Endometrium (tissue), 2 donors: ENCODE measurements around the gene CYP3A7.
"Not testable (repeated sequence)": the region's sequence is repeated elsewhere in the genome, so short reads cannot be mapped to it uniquely, and the experiment has no call there.

Experiments
- FAIRE-seq: peaks from 2 replicates; lab custom pipeline; 2012; peaks lifted over from hg19 to GRCh38; lab: Jason Lieb, UNC
- donor health status: control.
- donor health status: control.

Gene CYP3A7

DNA sequence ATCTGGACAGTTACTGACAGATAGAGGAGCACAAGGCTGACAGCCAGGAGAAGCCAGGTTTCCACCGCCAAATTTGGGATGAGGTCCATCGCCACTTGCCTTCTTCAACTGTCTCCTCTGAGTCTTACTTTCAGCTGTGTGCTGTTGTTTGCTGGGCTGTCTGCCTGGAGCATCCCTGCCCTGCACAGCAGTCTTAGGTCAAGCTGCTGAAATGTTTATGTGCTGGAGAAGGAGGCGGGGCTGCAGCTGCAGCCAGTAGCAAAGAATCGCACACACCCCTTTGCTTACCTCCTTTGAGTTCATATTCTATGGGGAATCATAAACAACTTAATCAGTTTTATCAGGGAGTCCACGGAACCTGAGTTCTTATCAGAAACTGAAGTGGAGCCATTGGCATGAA, 35.0 kb downstream of the CYP3A7 start:
- FAIRE-seq: no peak

DNA sequence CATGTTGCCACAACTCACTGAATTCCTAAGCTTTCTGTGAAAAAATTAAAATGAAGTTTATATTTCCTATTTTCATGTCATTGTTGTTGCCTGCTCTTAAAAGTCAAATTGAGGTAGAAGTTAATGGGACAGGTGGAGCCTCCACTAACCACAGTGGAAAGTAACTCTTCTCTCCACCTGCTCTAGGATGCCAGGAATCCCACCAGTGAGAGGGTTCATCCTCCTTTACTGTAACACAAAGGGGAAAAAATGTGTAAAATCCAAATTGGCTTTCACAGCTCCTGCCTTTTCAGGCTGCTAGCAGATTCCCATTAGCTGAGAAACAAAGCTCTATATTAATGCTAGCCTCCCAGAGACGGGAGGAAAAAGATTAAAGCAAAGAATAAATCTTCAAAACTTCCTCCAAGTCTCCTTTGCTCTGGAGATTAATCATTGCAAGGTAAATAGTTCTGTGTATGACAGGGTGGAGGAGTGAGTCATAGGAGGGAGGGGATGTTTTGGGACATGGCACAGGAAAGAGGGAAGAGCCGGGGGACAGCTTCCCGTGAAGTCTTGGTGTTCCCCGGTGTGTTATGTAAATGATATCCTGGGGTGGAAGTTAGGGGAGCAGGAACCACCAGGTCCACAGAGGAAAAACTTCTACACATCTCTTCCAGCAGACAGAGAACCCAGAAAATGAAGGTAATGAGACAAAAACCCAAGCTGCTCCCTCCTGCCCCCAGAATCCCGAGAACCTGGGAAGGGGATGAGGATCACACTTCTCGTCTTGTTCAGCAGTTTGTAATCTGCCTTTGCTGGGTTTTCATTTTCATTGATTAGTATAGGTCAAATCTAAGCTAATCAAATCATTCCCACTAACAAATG, 35.9 kb downstream of the CYP3A7 start:
- not testable (repeated sequence) for FAIRE-seq

DNA sequence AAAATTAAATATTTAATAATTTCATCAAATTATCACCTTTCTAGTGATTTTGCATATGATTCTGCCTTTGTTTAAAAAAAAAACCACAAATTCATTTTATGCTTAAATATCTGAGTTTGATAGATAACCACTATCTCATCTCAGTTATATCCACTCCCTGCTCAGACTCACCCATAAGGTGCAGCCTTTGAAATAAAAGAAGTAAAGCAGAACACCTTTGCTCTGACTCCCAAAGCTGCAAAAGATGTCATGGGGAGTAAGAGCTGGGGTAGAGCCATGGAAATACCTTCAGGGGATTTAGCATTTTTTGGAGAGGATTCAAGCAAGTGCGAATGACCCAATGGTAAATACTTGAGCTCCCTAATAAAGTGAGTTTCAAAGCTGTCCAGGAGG, 40.1 kb downstream of the CYP3A7 start:
- no peak for FAIRE-seq

DNA sequence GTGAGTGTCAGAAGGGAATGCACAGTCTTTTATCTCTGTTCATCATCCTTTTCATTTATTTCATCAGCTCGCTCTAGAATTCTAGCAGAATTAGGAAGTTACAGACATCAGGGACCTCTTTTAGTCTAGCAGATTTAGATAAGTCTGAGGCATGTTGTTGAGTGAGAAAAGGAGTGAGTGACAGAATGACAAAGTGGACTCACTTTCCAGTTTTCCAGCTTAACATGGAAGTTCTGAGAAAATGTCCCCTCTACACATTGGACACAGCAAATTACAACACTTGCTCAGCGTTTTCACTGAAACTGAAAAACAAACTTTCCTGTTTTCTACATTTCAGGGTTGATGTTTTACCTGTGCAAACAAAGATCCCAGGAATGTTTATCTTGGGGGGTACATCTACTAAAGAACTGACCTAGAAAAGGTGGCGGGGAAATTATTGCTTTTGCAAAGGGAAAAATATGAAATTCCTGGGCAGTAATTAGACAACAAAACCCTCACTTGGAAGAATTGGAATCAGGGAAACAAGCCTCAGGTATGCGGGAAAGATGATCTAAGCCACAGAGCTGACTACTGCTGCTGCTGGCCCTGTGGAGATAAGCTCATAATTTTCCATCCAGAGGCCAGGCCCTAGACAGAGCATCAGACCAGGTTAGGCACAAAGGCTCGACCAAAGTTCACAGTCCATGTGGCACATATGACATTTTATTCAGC, 40.6 kb downstream of the CYP3A7 start:
- no peak for FAIRE-seq

DNA sequence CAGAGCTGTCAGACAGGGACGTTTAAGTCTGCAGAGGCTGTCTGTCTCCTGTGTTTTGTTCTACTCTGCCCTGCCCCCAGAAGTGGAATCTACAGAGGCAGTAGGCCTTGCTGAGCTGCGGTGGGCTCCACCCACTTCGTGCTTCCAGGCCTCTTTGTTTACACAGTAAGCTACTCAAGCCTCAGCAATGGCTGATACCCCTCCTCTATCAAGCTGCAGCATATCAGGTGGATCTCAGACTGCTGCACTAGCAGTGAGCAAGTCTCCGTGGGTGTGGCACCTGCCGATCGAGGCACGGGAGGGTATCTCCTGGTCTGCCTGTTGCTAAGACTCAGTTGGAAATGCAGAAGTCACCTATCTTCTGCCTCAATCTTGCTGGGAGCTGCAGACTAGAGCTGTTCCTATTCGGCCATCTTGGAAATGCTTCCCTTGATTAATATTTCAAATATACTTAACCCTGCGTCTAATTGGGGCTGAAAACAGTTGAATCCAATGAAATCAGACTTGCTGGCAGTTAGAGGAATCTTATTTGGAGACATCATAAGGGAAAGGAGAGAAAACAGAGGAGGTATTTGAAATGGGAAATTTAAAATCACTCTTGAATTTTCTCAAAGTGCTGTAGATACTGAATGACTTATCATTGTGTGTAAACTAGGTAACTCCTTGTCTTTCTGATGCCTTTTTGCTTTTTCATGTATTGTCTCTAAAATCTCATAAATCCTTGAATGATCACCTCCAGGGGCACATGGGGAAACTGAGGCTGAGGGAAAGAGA, 41.4 kb downstream of the CYP3A7 start:
- no peak for FAIRE-seq

DNA sequence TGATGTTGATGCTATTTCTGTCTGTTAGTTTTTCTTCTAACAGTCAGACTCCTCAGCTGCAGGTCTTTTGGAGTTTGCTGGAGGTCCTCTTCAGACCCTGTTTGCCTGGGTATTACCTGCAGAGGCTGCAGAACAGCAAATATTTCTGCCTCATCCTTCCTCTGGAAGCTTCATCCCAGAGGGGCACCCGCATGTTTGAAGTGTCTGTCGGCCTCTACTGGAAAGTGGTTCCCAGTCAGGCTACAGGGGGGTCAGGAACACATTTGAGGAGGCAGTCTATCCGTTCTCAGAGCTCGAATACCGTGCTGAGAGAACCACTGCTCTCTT, 41.9 kb downstream of the CYP3A7 start:
- FAIRE-seq: no peak

DNA sequence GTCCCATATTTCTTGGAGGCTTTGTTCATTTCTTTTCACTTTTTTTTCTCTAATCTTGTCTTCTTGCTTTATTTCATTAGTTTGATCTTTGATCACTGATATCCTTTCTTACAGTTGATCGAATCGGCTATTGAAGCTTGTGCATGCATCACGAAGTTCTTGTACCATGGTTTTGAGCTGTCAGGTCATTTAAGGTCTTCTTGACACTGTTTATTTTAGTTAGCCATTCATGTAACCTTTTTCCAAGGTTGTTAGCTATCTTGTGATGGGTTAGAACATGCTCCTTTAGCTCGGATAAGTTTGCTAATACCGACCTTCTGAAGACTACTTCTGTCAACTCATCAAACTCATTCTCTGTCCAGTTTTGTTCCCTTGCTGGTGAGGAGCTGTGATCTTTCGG, 42.4 kb downstream of the CYP3A7 start:
- not testable (repeated sequence) for FAIRE-seq

DNA sequence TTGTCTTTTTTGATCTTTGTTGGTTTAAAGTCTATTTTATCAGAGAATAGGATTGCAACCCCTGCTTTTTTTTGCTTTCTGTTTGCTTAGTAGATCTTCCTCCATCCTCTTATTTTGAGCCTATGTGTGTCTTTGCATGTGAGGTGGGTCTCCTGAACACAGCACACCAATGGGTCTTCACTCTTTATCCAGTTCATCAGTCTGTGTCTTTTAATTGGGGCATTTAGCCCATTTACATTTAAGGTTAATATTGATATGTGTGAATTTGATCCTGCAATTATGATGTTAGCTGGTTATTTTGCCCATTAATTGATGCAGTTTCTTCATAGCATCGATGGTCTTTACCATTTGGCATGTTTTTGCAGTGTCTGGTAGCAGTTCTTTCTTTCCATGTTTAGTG, 43.3 kb downstream of the CYP3A7 start:
- not testable (repeated sequence) for FAIRE-seq

DNA sequence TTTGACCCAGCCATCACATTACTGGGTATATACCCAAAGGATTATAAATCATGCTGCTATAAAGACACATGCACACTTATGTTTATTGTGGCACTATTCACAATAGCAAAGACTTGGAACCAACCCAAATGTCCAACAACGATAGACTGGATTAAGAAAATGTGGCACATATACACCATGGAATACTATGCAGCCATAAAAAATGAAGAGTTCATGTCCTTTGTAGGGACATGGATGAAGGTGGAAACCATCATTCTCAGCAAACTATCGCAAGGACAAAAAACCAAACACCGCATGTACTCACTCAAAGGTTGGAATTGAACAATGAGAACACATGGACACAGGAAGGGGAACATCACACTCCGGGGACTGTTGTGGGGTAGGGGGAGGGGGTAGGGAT, 44.1 kb downstream of the CYP3A7 start:
- not testable (repeated sequence) for FAIRE-seq

DNA sequence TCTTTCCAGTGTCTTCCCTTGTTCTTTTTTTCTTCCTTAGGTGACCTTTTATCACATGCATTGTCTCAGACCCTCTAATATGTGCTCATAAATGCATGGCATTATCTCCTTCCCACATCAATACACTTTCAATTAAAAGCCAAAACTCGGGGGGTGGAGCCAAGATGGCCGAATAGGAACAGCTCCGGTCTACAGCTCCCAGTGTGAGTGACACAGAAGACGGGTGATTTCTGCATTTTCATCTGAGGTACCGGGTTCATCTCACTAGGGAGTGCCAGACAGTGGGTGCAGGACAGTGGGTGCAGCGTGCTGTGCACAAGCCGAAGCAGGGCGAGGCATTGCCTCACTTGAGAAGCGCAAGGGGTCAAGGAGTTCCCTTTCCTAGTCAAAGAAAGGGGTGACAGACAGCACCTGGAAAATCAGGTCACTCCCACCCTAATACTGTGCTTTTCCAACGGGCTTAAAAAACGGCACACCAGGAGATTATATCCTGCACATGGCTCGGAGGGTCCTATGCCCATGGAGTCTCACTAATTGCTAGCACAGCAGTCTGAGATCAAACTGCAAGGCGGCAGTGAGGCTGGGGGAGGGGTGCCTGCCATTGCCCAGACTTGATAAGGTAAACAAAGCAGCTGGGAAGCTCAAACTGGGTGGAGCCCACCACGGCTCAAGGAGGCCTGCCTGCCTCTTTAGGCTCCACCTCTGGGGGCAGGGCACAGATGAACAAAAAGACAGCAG, 49.0 kb downstream of the CYP3A7 start:
- FAIRE-seq: not testable (repeated sequence)

DNA sequence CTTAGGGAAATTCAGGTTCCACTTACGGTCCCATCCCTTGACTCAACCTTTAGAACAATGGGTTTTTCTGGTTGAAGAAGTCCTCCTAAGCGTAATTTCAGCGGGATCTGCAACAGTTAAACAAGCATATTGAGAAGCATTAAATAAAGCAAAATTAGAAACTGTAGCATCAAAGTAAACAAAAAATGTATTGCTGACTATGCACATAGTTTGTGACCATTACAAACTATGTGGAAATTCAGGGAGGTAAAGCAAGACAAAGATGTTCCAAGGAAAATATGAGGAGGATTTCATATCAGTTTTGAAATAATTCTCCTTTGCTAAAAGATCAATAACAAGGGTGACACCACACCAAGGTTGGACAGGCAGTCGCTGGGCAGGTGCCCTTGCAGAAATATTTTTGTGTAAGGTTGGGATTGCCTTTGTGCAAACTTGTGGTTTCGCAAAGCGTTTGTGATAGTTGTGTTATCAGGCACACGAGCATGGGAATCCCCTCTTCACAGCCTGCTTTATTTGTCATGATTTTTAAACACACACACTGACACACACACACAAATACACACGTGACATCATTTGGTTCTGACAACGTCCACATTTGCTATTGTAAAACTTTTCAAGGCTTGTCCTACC, 49.8 kb downstream of the CYP3A7 start:
- no peak for FAIRE-seq

DNA sequence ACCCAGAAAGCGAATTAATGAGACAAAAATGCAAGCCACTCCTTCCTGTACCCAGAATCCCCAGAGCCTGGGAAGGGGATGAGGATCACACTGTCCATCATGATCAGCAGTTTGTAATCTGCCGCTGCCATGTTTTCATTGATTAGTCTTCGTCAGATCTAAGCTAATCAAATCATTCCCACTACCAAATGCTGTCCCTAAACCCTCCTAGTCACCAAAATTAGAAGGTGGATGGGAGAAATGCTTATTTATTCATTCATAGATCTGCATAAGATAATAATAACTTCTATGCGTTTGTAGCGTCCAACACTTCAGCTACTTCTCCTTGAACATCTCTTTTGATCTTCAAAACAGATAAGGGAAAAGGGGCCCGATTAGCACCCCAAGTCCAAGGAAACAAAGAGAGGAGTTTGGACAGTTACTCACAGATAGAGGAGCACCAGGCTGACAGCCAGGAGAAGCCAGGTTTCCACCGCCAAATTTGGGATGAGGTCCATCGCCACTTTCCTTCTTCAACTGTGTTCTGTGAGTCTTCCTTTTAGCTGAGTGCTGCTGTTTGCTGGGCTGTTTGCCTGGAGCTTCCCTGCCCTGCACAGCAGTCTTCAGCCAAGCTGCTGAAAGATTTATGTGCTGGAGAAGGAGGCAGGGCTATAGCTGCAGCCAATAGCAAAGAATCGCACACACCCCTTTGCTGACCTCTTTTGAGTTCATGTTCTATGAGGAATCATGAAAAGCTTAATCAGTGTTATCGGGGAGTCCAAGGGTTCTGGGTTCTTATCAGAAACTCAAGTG, 55.4 kb downstream of the CYP3A7 start, which contains the start of gene CYP3A5:
Gene CYP3A5 (minus strand): TSS at position 597 of the 792 bp plus-strand sequence. CDS start 100 bp downstream, at position 497.
- no peak for FAIRE-seq

DNA sequence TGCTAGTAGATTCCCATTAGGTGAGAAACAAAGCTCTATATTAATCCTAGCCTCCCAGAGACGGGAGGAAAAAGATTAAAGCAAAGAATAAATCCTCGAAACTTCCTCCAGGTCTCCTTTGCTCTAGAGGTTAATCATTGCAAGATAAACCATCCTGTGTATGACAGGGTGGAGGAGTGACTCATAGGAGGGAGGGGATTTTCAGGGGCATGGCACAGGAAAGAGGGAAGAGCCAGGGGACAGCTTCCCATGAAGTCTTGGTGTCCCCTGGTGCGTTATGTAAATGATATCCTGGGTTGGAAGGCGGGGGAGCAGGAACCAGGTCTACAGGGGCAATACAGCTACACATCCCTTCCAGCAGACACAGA, 56.0 kb downstream of the CYP3A7 start:
- FAIRE-seq: no peak

DNA sequence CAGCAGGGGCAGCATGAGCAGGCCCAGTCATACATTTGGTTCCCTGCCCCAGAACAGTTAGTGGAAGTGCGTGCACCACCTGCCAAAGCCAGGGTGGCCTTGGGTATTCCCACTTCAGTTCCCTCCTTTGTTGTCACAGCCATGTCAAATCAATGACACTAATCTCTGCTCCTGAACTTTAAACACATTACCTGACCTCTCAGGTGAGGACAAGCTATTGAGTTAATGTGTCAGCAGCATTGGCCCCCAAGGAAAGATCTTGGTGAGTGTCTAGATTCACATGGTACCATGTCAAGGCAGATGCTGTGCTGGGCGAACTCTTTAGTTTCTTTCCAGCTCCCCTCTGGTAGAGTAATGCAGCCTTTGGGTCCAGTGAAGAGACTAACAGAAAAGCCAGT, 57.3 kb downstream of the CYP3A7 start:
- FAIRE-seq: no peak

DNA sequence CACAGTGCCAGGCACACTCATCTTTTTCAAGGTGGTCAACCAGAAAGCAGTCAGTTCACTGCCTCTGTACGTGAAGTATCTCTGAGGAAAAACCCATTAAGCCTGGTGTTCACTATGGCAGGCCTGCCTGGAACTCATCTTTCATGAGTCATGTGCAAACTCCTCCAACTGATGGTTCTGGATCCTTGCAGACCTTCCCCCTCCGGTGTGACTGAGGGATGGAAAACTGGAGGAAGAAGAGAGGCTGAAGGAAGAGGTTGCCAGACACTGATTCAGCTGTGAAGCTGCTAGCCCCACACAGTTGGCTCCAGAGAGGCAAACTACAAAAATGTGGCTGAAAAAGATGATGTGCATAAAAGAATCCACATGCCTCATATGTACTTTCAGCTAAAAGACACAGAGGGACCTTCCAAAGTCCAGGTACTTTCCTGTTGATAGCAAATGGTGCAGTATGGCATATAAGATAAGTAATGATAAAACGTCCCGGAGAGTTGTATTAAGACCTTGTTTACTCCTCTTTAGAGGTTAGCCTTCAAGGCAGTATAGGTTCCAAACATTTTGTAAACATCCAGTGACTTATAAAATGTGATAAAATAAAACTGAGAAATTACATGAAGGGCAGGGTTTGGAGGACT, 57.9 kb downstream of the CYP3A7 start:
- FAIRE-seq: no peak

DNA sequence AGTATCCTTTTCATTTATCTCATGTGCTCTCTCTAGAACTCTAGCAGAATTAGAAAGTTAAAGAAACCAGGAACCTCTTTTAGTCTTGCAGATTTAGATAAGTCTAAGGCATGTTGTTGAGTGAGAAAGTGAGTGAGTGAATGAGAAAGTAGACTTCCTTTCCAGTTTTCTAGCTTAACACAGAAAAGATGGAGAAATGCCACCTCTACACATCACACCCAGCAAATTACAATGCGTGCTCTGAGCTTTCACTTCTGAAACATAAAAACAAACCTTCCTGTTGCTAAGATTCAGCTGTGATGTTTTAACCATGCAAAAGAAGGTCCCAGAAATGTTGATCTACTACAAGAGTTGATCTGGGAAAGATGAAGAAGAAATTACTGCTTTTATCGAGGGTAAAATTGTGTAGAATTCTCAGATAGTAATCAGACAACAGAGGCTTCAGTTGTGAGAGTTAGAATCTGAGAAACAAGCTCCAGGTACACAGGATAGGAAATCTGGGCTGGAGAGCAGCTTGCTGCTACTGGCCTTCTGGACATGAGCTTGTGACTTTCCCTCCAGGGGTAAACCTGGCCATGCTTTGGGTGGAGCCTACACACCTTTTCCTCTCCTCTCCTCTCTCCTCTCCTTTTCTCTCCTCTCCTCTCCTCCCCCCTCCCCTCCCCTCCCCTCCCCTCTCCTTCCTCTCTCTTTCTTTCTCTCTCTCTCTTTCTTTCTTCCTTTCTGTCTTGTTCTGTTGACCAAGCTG, 59.8 kb downstream of the CYP3A7 start:
- no peak for FAIRE-seq

DNA sequence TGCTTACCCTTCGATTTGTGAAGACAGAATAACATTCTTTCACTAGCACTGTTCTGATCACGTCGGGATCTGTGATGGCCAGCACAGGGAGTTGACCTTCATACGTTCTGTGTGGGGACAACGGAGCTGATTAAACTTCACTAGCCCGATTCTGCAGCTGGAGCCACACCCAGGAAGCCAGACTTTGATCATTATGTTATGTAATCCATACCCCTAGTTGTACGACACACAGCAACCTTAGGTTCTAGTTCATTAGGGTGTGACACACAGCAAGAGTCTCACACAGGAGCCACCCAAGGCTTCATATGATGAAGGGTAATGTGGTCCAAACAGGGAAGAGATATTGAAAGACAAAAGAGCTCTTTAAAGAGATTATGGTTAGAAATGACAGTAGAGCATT, 62.4 kb downstream of the CYP3A7 start:
- FAIRE-seq: no peak

DNA sequence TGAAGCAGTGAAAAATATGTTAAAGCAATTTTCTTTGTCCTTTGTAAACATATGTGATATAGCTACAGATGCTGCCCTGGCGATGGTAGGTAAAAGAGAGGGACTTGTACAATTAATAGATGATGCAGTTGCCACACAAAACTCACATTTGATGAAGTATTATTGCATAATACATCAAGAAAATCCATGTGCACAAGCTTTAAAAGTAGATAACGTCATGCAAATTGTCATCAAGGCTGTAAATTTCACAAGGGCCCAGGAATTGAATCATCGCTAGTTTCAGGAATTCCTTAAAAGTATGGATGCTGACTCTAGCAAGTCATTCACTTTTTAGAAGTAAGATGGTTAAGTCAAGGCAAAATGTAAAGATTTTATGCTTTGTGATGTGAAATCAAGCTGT, 65.2 kb downstream of the CYP3A7 start:
- no peak for FAIRE-seq

DNA sequence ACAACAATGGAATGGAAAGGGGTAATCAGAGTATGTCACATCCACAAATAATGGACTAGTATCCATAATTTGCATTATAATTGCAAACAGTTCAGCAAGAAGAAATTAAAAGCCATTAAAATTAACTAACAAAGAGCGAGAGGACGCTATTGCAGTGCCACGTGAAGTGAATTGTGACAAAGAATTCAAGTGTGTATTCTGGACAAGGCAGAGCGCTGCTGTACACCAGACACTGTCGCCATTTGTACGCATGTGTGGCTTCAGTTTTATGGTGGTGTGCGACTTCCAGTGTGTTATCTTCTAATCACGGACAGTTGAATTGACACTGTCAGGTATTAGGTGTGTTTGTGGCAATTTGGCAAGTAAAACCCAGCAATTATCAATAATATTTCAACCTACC, 66.5 kb downstream of the CYP3A7 start:
- no peak for FAIRE-seq

DNA sequence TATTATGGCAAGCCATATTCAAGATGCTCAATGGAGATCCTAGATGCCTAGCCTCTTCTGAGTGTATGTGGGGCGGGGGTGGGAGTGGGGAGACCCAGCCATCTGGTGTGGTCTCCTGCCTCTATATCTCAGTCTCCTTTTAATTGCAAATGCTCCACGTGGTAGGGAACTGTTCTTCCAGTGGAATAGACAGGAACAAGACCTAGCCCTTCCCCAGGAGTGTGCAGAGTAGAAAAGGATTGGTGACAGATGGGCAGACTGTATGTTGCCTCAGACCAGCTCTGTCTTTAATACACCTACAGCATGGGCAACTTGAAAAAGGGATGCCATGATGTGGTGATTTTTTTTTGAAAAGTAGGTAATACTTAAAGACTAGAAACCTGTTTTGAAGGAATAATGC, 67.8 kb downstream of the CYP3A7 start:
- no peak for FAIRE-seq
